ENCODE measurements around the gene ELOVL3. TPM values are rescaled to one million over a fixed set of nuclear protein-coding genes. Genes with fewer than 3 reads are reported as not detected.

Gene ELOVL3
- total and polyA plus RNA-seq, 2 of the 13 experiments (the other 11 are each of a cell fraction or from before 2014, with no cell fraction given), result 0.58 to 0.69 TPM

GRCh38 chr10:102229810-102230263 lies 3.7 kb downstream of the ELOVL3 start (continued):
- no peak for TF ChIP-seq CREB3 (CRISPR knock-in tag; IDR thresholded peaks at IDR 0.05)
- TF ChIP-seq NBN (conservative IDR thresholded peaks at IDR 0.05), result no peak
- no peak for TF ChIP-seq CSRNP1 (CRISPR knock-in tag; IDR thresholded peaks at IDR 0.05)
- no peak for TF ChIP-seq ZNF335 (CRISPR knock-in tag; IDR thresholded peaks at IDR 0.05)
- no peak for TF ChIP-seq HBP1 (CRISPR knock-in tag; IDR thresholded peaks at IDR 0.05; ENCODE audit: low read depth)
- 0 out of 2 replicates have a peak, but pooled peaks have one; percentile 34 for TF ChIP-seq ETV5 (CRISPR knock-in tag; IDR thresholded peaks at IDR 0.05; ENCODE audit: borderline replicate concordance)
- TF ChIP-seq CBX1 (IDR thresholded peaks at IDR 0.05; ENCODE audit: low read depth), result no peak
- TF ChIP-seq MXD4 (CRISPR knock-in tag; IDR thresholded peaks at IDR 0.05), result peak; percentile 37; the same call in 1 of the 2 replicates
- no peak for TF ChIP-seq ZNF703 (CRISPR knock-in tag; IDR thresholded peaks at IDR 0.05; ENCODE audit: borderline replicate concordance)
- 0 out of 2 replicates have a peak, but pooled peaks have one; percentile 12 for TF ChIP-seq YEATS2 (CRISPR knock-in tag; IDR thresholded peaks at IDR 0.05; ENCODE audit: borderline replicate concordance)
- no peak for TF ChIP-seq ZNF34 (CRISPR knock-in tag; IDR thresholded peaks at IDR 0.05; ENCODE audit: borderline replicate concordance)
- no peak for TF ChIP-seq ZSCAN25 (CRISPR knock-in tag; IDR thresholded peaks at IDR 0.05)
- TF ChIP-seq SP1 (IDR thresholded peaks at IDR 0.05), result no peak
- no peak for TF ChIP-seq SP1 (CRISPR knock-in tag; IDR thresholded peaks at IDR 0.05)
- no peak for TF ChIP-seq AGO2 (optimal IDR thresholded peaks at IDR 0.05; ENCODE audit: low read depth, low read length)
- TF ChIP-seq ZNF549 (CRISPR knock-in tag; IDR thresholded peaks at IDR 0.05), result no peak
- no peak for TF ChIP-seq ZSCAN29 (CRISPR knock-in tag; conservative IDR thresholded peaks at IDR 0.05)
- no peak for TF ChIP-seq SNAPC5 (CRISPR knock-in tag; IDR thresholded peaks at IDR 0.05; ENCODE audit: borderline replicate concordance)
- no peak for TF ChIP-seq ZSCAN9 (CRISPR knock-in tag; IDR thresholded peaks at IDR 0.05; ENCODE audit: borderline replicate concordance)
- TF ChIP-seq HOXA5 (CRISPR knock-in tag; IDR thresholded peaks at IDR 0.05), result 0 out of 2 replicates have a peak, but pooled peaks have one; percentile 39
- TF ChIP-seq STAT5B (CRISPR knock-in tag; IDR thresholded peaks at IDR 0.05), result no peak
- no peak for TF ChIP-seq KLF12 (CRISPR knock-in tag; IDR thresholded peaks at IDR 0.05; ENCODE audit: borderline replicate concordance)
- peak; percentile 51 for TF ChIP-seq UBTF (CRISPR knock-in tag; IDR thresholded peaks at IDR 0.05)
- TF ChIP-seq SATB2 (CRISPR knock-in tag; IDR thresholded peaks at IDR 0.05), result no peak
- no peak for TF ChIP-seq REL (CRISPR knock-in tag; conservative IDR thresholded peaks at IDR 0.05)
- no peak for TF ChIP-seq ZNF562 (CRISPR knock-in tag; IDR thresholded peaks at IDR 0.05; ENCODE audit: borderline replicate concordance)

Measured in HepG2 (cell line).